Fibroblast of villous mesenchyme (primary cell): Measurements from ENCODE around the gene TBP. TPM values are rescaled to one million over a fixed set of nuclear protein-coding genes. Genes with fewer than 3 reads are reported as not detected.
"Not testable (repeated sequence)": the region's sequence is repeated elsewhere in the genome, so short reads cannot be mapped to it uniquely, and the experiment has no call there.

ENCODE experiments used
- DNase-seq: peaks from one replicate; pipeline ENCODE4 v3.0.0-alpha.2; 2010; ENCODE audit warnings: low read depth
- H3K4me3 ChIP-seq: 2 replicates; pipeline ENCODE4 v1.5.1; 2011; ENCODE audit warnings: low read depth, mild to moderate bottlenecking, low read length
- total RNA-seq: library from RNA; depleted of rRNA; stranded (reverse); fragments of >200 nt; gene quantifications from 2 replicates; pipeline ENCODE4 v1.2.3, GENCODE V29; 2012
- TF ChIP-seq, protein P1 (sequence below): IDR thresholded peaks from 2 replicates; pipeline ENCODE4 v1.5.1; 2012; ENCODE audit warnings: low read depth, mild to moderate bottlenecking, low read length; ENCODE audit not compliant: insufficient read depth

TBP gene
- total RNA-seq, result 12.2 and 13.0 TPM in 2 replicates

- TF ChIP-seq, protein P1, sequence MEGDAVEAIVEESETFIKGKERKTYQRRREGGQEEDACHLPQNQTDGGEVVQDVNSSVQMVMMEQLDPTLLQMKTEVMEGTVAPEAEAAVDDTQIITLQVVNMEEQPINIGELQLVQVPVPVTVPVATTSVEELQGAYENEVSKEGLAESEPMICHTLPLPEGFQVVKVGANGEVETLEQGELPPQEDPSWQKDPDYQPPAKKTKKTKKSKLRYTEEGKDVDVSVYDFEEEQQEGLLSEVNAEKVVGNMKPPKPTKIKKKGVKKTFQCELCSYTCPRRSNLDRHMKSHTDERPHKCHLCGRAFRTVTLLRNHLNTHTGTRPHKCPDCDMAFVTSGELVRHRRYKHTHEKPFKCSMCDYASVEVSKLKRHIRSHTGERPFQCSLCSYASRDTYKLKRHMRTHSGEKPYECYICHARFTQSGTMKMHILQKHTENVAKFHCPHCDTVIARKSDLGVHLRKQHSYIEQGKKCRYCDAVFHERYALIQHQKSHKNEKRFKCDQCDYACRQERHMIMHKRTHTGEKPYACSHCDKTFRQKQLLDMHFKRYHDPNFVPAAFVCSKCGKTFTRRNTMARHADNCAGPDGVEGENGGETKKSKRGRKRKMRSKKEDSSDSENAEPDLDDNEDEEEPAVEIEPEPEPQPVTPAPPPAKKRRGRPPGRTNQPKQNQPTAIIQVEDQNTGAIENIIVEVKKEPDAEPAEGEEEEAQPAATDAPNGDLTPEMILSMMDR, result no peak
- H3K4me3 ChIP-seq, result peak within 1 kb of the TSS; percentile 98
- DNase-seq, result peak; percentile 99
These were observed at the start of gene TBP for GRCh38 chr6:170554013-170554795. TSS of gene TBP (plus strand) at chr6:170554369. CDS start at chr6:170557030, 2,661 bp downstream.

DNA sequence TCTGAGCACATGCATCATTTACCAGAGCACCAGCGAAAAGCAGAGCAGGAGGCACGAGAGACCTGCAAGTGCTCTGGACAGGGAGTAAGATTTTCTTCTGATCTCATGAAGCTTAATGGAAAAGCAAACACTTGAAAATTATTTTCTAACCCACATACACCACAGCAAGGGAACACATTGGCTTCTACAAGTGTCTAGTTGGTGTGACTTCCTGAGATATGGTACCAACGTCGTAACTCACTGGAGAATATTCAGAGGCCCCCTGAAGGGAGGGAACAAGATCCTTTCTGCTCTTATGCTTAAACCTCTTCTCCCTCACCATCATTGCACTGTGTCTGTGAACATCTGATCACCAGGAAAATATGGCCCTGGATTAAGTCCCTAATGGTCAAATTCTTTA is 49.7 kb upstream of the TBP start:
- no peak for DNase-seq
- no peak overlapping the region for H3K4me3 ChIP-seq
- TF ChIP-seq, protein P1, result no peak

GRCh38 chr6:170505306-170505705 is 48.9 kb upstream of the TBP start:
- no peak for DNase-seq
- no peak overlapping the region for H3K4me3 ChIP-seq
- TF ChIP-seq, protein P1, result no peak

DNA sequence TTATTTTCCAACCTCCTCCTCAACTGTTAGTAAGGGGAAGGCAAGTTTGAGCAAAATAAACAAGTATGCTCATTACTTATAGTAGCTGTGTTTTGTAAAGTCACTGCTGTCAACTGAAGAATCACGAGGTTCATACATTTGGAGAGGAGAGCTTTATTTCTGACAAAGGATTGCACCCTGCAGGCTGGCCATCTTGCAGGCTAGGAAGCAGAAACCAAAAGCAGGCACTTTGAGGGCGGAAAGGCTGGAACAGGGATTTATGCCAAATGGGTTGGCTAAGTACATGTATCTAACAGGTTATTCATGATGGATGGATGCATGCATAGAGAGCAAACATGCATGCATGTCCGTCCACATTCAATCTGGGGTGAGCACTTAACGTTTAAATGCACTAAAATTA is 47.7 kb upstream of the TBP start:
- TF ChIP-seq, protein P1, result no peak
- no peak overlapping the region for H3K4me3 ChIP-seq
- no peak for DNase-seq

- H3K4me3 ChIP-seq, DNase-seq: not testable (repeated sequence)
These were observed 46.4 kb upstream of the TBP start for GRCh38 chr6:170507728-170508127.

GRCh38 chr6:170508275-170508674 is 45.9 kb upstream of the TBP start:
- not testable (repeated sequence) for H3K4me3 ChIP-seq, DNase-seq

GRCh38 chr6:170508892-170509722 is 45.1 kb upstream of the TBP start:
- H3K4me3 ChIP-seq, DNase-seq: not testable (repeated sequence)

- TF ChIP-seq, protein P1, result no peak
- H3K4me3 ChIP-seq, result no peak overlapping the region
- no peak for DNase-seq
These were observed 44.5 kb upstream of the TBP start for GRCh38 chr6:170509723-170510018.
